HG02885 (cell line): ENCODE measurements around the gene SYNPO2.
"Not testable (repeated sequence)": the region's sequence is repeated elsewhere in the genome, so short reads cannot be mapped to it uniquely, and the experiment has no call there.

Source experiments
- ATAC-seq: cut with Tn5 transposase; IDR thresholded peaks from one replicate; pipeline ENCODE4 v1.9.1; 2021; ENCODE audit warnings: mild to moderate bottlenecking; ENCODE audit not compliant: unreplicated experiment, poor library complexity

The SYNPO2 gene

GRCh38 chr4:118888666-118889311 is at the start of gene SYNPO2:
TSS of gene SYNPO2 (plus strand) at chr4:118888854. CDS start at chr4:118889037, 183 bp downstream.
- ATAC-seq, result peak; percentile 87

- ATAC-seq, result no peak
These were observed 49.3 kb upstream of the SYNPO2 start for GRCh38 chr4:118839221-118839927.

GRCh38 chr4:118842055-118842454 is 46.6 kb upstream of the SYNPO2 start:
- ATAC-seq, result no peak

GRCh38 chr4:118843237-118843636 is 45.4 kb upstream of the SYNPO2 start:
- no peak for ATAC-seq

GRCh38 chr4:118845552-118846050 is 43.1 kb upstream of the SYNPO2 start:
- ATAC-seq, result no peak

- no peak for ATAC-seq
These were observed 41.7 kb upstream of the SYNPO2 start for GRCh38 chr4:118846979-118847378.

- ATAC-seq, result no peak
These were observed 40.4 kb upstream of the SYNPO2 start for GRCh38 chr4:118848242-118848641.

- no peak for ATAC-seq
These were observed 39.8 kb upstream of the SYNPO2 start for GRCh38 chr4:118848901-118849300.

- ATAC-seq, result peak; percentile 15
These were observed 38.7 kb upstream of the SYNPO2 start for GRCh38 chr4:118849867-118850487.

GRCh38 chr4:118850488-118851173 is 38.0 kb upstream of the SYNPO2 start:
- ATAC-seq, result peak; percentile 77

GRCh38 chr4:118857760-118858159 is 30.9 kb upstream of the SYNPO2 start:
- no peak for ATAC-seq

GRCh38 chr4:118858779-118859178 is 29.9 kb upstream of the SYNPO2 start:
- no peak for ATAC-seq

GRCh38 chr4:118865091-118865708 is 23.5 kb upstream of the SYNPO2 start:
- peak; percentile 90 for ATAC-seq

- ATAC-seq, result no peak
These were observed 22.2 kb upstream of the SYNPO2 start for GRCh38 chr4:118866442-118866841.

GRCh38 chr4:118867311-118868067 is 21.2 kb upstream of the SYNPO2 start:
- ATAC-seq, result no peak

- ATAC-seq, result peak; percentile 45
These were observed 18.8 kb upstream of the SYNPO2 start for GRCh38 chr4:118869808-118870342.

- no peak for ATAC-seq
These were observed 16.5 kb upstream of the SYNPO2 start for GRCh38 chr4:118872181-118872580.

- ATAC-seq, result no peak
These were observed 10.9 kb upstream of the SYNPO2 start for GRCh38 chr4:118877797-118878196.

- not testable (repeated sequence) for ATAC-seq
These were observed 10.1 kb upstream of the SYNPO2 start for GRCh38 chr4:118878507-118878906.
